Central memory CD4-positive, alpha-beta T cell (primary cell): ENCODE data around the gene KIF25.

ENCODE experiments used
- DNase-seq: peaks from one replicate; pipeline ENCODE4 v3.0.0; 2022

Gene KIF25

DNA sequence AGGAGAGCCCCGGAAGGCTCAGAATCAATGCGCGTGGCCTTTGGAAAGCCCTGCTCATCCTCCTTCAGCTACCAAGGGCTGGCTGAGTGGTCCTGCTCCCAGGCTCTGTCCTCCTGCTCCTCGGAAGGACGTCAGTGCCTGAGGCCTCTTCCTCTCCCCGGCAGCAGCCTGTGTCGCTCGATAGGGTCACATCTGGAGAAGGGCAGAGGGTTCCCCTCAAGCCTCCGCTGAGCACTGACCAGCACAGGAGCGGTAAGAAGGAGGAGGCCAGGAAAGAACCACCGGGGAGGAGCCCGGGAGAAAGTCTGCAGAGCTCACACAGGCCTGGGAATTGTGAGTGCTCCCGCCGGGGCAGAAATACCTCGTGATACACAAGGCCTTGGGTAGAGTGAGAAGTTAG lies 21.2 kb downstream of the KIF25 start:
- DNase-seq, result no peak

DNA sequence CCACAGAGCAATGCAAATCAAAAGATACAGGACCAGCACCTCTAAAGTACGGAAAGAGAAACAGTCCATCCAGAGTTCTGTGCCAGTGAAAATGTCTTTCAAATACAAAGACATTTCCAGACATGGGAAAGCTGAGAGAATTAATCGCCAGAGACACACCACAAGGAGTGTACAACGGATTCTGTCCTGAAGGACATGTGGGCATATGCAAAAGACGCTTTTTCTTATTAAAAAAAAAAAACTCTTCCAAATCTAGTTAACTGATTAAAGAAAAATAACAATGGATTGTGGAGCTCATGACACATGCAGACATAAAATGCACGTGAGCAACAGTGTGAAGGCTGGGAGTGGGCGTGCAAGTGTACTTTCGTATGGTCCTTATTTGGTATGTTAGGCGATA lies 22.8 kb downstream of the KIF25 start:
- no peak for DNase-seq

DNA sequence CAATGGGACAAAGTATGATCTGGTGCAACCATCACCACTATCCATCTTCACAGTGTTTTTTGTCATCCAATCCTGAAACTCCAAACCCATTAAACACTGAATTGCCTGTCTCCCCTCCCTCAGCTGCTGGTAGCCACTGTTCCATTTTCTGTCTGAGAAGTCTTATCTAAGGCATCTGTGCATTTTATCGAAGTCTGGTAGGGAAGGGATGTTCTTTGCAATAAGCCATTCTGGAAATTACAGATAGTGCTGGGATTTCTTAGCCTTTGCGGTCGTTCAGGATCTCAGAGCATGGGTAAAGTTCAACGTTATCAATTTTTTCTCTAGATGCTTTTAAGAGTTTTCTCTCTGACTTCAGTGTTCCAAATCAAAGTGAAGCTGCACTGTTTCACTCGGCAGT lies 24.1 kb downstream of the KIF25 start:
- DNase-seq, result no peak

DNA sequence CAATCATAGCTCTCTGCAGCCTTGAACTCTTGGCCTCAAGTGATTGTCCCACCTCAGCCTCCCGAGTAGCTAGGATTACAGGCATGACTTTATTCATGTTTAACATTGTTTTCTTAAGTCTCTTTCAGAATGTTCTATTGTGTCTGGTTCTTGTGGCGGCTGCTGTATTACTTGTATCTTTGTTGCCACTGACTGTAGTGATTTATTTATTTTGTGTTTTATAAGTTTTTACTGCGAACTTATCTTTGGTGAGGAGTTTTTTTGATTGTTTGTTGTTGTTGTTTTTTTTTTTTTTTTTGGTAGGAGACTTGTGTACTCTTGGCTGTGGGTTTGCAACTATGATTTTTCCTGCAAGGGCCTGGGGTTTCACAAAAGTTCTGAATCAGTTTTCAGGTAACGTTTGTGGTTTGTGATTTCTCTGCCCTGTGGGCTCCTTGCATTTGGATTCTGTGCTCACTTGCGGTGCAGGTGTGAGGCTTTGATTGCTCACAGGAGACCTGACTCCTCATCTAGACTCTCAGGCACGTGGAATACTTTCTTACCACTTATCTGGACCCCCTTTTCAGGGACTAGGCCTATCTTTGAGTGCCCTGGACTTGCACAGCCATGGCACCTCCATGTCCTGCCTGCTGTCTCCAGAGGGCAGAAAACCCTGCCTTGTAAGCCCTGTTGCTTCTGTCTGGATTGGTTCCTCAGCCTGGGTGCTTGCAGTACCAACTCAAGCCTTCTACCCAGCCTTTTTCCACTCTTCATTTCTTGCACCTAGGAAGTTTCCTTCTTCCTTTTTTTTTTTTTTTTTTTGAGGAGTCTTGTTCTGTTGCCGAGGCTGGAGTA lies 25.2 kb downstream of the KIF25 start:
- DNase-seq, result no peak

DNA sequence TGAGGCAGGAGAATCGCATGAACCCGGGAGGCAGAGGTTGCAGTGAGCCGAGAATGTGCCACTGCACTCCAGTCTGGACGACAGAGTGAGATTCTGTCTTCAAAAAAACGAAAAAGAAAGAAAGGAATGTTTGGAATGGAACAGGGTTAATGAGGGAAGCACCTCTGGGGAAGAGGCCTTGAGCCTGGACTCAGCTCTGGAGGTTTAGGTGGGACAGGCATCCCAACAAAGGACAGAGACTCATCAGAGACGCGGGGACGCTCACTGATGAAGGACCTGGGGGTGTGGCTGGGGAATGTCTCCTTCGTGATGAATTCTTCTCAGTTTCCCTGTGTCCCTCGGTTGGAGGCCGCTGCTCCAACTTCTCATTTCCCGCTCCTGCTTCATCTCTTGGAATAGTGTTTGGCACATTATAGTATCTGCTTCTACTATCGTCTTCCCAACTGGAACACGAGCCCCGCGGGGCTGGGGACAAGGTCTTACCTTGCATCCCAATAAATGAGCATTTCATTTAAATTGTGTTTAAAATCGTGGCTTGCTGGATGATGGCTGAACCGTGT lies 27.6 kb downstream of the KIF25 start:
- no peak for DNase-seq

DNA sequence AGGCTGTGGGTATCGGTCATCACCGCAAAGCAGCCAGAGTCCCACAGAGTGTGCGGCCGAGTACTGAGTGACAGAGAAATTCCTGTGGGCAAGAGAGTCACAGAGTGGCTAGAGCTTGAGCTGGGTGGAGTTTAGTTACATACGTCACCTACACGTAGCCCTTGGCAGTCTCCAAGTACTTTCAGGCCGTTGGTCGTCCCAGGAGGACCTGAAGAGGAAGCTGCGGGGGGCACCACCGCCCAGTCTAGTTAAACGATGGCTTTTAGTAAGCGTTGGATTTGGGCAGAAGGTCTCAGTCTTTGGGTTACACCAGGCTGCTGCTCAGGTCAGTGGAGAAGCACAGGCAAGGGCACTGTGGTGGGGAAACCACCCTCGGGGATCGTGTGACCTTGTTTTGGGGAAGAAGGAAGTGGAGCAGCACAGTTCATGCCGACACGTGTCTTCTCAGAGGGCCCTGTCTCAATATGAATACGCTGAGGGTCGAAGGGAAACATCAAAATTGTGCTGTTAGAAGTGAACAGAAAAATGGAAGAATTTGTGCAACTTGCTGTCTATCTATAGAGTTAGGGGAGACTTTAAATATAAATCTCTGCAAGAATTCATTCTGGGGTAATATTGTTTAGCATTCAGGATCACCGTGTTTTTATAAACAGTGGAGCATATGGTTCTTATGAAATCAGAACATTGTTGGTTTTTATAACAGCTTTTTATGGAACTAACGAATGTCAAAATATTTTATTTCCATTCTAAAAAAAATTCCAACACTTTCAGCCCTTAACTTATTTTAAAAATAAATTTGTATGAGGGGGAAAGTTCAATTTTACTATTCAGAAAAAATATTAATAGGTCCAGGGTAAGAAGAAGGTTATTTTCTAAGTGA lies 28.6 kb downstream of the KIF25 start:
- DNase-seq, result no peak

DNA sequence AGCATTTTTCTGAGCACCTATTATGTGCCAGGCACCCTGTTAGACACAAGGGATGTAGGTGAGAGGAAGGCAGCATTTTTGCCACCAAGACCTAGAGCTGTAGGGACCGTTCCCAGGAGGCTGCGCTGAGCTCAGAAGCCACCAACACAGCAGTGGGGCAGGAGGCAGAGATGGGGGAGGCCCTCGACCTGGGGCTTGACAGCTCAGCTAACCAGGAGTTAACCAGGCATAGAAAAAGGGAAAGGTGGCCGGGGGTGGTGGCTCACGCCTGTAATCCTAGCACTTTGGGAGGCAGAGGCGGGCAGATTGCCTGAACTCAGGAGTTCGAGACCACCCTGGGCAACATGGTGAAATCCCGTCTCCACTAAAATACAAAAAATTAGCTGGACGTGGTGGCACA lies 29.5 kb downstream of the KIF25 start:
- DNase-seq, result no peak

DNA sequence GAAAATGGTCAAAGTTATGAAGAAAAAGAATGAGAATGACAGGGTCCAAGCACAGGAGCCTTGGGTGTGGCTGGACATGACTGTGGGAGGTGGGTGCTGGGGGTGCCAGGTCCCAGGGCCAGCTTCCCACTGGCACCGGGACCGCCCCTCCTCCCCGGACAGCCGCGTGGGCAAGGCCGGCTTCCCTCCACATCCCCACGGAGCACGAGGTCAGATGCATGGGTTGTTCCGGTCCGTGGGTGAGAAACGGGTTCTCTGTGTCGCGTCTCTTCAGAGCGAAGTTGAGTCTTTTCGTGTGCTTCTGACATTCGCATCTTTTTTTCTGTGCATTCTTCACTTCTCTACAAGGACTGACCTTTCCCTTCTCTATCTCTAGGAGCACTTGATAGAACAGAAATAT lies 30.1 kb downstream of the KIF25 start:
- DNase-seq, result no peak

DNA sequence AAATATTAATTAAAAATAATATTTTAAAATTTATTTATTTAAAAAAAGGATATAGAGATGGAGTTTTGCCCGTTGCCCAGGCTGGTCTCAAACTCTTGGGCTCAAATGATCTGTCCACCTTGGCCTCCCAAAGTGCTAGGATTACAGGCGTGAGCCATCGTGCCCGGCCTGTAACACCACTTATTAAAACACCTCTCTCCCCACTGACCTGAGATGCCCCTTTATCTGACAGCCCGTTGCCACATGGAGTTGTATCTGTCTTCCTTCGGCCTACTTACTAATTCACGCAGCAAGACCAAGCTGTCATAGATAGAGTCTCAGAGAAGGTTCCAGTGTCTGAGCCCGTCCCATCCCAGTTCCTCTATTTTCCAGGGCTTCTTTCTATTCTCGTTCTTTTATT lies 30.7 kb downstream of the KIF25 start:
- DNase-seq, result no peak

DNA sequence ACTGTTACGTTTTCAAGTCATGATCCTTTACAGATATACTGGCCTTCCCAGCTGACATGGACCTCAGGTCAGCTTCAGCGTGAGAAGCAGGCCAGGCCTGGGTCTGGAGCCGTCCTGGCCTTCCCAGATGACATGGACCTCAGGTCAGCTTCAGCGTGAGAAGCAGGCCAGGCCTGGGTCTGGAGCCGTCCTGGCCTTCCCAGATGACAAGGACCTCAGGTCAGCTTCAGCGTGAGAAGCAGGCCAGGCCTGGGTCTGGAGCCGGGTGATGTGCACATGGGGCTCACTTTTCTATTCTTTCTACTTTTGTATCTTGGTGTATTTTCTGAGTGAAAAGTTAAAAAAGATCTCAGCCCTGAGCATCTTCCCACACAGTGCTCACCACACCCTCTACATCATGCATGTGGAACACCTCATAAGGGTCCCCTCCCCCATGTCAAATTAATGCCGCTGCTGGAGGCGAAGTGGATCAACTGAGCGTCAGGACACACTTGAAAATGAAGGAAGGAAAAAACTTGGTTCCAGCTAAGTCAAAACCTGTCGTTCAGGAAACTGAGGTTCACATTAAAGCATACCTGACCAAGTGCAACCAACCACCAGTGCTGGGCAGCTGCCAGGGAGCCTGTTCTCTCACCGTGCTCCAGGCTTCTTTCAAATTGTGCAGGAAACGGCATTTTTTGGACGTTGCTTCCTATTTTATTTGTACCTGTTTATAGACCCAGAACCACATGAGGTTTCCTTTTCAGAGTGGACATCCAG lies 32.2 kb downstream of the KIF25 start:
- no peak for DNase-seq

DNA sequence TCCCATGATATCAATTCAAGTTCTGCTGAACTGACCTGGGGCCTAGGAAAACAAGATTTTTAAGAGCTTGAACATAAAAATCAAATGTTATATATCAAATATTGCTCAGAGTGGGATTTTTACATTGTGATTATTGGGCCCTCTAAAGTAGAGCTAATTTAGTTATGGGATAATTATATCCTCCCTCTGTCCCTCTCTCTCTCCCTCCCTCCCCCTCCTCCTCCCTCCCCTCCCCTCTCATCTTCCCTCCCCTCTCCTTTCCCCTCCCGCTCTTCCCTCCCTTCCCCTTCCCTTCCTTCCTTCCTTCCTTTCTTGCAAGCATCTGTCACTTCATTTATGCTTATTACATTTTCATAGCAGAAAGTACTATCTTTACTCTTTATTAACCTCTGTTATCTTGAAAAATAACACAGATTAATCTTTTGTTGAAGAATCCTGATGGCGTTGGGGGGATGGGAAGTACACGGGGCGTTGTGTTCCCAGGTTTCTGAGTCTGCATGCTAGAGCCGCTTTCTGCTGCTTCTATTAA lies 32.8 kb downstream of the KIF25 start:
- no peak for DNase-seq

DNA sequence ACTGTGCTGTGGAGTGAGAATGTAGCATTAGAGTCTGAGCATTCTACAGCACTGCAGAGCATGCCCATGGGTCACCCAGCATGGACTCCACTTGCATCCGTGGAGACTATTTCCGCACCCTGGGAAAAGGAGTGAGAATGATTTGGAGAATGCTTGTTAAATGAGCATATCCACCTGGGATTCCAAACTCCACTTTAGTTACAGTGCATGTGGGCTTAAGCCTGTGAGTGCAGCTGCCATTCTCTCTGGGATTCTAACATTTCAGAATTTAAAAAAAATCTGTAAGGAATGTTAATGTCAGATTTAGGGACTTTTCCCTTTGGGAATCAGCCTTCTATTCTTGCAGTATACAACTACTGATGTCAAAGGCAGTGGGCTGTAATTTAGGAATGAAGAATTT lies 33.4 kb downstream of the KIF25 start:
- no peak for DNase-seq

DNA sequence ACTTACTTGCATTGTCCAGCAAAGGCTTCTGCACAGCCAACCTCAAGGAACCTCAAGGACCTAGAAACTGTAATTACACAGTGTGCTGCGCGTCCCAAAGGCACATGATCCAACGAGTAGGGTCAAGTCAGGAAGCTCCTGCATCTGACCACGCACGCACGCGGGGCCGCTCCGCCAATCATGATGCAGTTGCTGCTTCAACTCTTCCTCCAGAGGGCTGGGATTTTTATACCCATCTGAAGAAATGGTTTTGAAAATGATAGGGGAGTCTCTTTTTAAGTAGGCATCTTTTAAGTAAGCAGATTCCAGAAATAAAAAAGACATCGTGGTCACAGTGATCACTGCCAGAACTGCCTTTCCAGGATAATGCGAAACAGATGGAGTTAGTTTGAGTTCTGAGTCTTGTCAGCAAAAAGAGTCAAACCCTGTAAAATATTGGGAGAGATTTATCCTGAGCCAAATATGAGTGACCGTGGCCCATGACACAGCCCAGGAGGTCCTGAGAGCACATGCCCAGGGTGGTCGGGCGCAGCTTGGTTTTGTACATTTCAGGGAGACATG lies 34.0 kb downstream of the KIF25 start:
- no peak for DNase-seq

DNA sequence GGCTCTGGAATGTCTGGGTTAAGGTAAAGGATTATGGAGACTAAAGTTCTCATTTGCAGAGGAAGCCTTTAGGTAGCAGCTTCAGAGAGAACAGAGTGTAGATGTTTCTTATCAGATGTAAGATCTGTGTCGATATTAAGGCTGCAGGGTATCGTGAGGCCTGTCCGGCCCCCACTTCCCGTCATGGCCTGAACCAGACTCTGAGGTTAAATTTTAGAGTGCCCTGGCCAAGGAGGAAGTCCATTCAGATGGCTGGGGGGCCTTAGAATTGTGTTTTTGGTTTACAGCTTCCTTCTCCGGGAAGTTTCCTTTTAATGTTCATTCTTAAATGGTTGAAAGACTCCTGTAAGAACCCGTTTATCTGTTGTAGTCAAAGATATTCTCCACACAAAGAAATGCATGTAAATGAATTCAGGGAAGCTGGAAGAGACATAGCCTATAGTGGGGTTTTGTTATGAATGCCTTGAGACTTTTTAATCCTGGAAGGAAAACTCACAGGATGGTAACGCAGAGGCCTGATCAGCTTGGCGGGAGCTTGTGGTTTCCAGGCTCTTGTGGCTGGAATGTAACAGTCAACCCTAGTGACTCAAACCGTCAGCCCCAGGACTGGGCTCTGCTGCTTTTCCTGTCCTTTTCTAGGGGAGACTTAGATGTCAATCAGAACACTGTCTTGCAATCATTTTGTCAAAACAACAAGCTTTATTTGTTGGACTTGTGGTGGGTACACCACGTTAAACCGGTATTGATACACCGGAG lies 34.7 kb downstream of the KIF25 start:
- DNase-seq, result no peak

DNA sequence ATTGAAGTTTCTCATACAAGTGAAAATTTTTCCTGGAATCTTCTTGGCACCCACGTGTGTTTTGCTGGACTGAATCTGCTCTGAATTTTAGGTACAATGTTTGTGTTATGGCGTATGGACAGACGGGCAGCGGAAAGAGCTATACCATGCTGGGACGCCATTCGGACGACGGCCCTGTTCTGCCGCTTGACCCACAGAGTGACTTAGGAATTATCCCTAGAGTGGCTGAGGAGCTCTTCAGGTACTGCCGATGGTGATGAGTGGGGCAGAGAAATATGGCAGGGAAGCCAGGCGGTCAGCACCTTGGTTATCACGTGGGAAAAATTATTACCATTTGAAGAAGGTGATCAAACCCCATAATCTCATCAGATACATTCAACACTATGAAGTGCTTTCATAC lies 36.3 kb downstream of the KIF25 start:
- DNase-seq, result no peak

DNA sequence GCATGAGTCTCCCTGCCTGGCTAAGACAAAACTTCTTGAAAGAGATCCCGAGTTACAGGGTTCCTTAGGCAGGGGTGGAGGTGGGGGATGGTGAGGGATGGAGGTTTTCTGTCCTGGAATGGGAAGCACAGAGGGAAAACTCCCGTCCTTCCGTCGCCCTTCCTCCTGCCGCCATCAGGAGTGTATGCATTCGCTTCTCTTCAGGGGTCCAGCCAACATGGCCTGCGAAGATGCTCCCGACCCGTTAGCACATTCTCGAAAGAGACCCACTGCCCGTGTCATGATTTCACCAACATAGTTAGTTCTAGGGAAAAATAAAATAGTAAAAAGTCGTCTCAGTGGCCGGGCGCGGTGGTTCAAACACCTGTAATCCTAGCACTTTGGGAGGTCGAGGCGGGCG lies 37.1 kb downstream of the KIF25 start:
- no peak for DNase-seq

DNA sequence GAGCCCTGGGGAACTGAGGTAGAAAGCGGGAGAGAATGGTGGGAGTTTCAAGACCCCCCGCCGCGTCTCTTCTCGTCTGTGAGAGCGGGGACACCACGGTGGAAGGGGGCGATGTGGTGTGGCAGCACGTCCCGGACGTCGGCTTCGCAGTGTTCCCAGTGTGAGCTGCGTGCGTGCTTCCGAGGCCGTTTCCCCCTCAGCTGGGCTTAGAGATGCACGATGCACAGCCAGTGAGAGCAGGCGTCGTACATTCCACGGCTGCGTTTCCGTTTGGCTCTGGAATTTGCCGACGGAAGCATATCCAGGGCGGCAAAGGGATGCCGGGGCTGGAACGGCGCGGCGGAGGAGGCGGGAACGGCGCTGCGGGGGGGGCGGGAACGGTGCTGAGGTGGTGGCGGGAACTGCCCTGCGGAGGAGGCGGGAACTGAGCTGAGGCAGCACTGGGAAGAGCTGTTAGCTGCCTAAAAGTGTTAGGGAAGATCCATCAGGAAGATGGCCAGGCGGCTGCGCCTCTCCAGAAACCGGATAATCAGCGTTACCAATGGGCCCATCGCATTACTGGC lies 37.7 kb downstream of the KIF25 start:
- no peak for DNase-seq

DNA sequence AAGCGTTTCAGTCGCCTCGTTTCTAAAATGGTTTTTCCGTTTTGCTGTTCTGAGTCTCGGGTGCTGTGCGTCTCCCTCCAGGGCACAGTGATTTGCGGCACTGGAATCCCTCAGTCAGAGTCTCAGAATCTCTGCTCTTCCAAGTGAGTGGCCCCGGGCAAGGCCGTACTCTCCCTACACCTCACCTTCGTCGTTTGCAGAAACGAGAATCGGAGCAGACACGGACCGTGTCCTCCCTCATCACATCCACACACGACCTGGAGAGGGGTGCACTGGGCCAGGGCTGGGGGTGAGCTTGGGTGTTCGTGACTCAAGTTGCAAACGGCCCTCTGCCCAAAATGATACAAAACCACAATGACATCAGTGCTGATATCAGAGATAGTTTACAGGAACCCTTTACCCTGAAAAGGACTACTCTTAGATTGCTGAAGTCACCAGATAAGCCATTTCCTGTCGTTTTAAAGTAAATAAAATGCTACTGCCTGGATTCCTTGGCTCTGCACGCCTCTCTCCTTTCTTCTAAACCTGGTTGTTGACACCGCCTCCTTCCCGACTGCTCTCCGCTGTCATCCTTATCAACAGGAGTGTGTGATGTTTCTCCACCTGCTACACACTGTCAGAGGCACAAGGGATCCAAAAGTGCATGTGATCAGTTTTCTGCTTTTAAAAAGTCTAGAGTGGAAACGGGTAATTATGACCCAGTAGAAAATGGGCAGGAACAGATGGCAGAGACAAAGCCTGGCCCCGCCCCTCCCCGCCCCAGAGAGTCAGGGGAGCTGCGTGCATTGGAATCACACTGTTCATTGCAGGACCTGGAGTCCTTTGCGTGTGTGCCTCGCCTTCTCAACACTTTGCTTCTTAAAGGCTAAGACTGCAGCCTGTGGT lies 38.4 kb downstream of the KIF25 start:
- DNase-seq, result no peak

DNA sequence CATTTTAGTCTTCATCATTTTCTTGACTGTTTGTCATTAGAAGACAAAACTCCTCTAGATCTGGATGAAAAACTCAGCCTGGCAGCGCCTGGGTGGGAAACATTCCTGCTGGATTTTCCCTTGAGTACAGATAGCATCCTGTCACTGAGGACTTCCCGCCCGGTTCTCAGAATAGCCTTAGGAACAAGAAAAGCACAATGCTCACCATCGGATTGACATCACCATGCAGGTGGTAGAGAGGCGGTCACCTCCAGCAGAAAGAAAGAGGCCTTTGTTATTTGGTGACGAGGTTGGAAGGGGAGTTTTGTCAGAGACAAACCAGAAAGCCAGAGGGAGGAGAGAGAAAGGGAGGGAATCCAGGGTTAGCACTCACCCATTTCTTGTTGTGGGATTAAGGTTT lies 39.8 kb downstream of the KIF25 start:
- no peak for DNase-seq

DNA sequence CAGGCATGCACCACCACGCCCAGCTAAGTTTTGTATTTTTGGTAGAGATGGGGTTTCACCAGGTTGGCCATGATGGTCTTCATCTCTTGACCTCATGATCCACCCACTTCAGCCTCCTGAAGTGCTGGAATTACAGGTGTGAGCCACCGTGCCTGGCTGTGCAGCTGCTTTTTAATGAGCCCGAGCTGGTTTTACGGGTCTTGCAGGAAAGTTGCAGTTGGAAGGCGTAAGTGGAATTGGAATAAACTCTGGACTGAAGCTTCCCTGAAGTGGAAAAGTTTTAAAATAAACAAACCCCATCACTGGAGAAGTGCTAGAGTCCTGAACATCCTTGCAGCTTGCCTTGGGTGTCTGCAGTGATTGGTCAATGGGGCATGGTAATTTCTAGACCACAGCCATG lies 40.4 kb downstream of the KIF25 start:
- no peak for DNase-seq
